Renal pelvis (tissue), 12 donors: Measurements from ENCODE around the gene RAP1GAP. TPM values are rescaled to one million over a fixed set of nuclear protein-coding genes. Genes with fewer than 3 reads are reported as not detected.

ENCODE experiments used
- DNase-seq: peaks from one replicate; pipeline ENCODE4 v3.0.0-alpha.2; 2013
- long read RNA-seq, 16 experiments: transcript quantifications; one replicate each; lab custom pipeline, GENCODE V29; 2026
- polyA plus RNA-seq, 3 donors: library from polyadenylated mRNA; unstranded; fragments of 120-200 nt; gene quantifications; one replicate each; pipeline ENCODE4 v1.2.1, GENCODE V29; 2013; ENCODE audit not compliant: insufficient read length in 3 of 3

Gene RAP1GAP
- 10 to 100 TPM; 20.8 to 23.1 (median 22.5) TPM for polyA plus RNA-seq
- long read RNA-seq, donor 1, partial matches to known transcripts, result 0 of 4 reads
- long read RNA-seq, donor 1, other reads (novel, unspliced or antisense), result 0 of 4 reads
- long read RNA-seq, donor 2, partial matches to known transcripts, result 0 of 1 reads
- long read RNA-seq, donor 2, other reads (novel, unspliced or antisense), result 0 of 1 reads
- long read RNA-seq, donor 3, partial matches to known transcripts, result 0 of 1 reads
- long read RNA-seq, donor 3, other reads (novel, unspliced or antisense), result 0 of 1 reads
- long read RNA-seq, donor 4, partial matches to known transcripts, result 0 of 2 reads
- long read RNA-seq, donor 4, other reads (novel, unspliced or antisense), result 0 of 2 reads
- long read RNA-seq, donor 5, partial matches to known transcripts, result 0 of 1 reads
- long read RNA-seq, donor 5, other reads (novel, unspliced or antisense), result 0 of 1 reads
- long read RNA-seq, donor 6, partial matches to known transcripts, result 0 of 2 reads
- long read RNA-seq, donor 6, other reads (novel, unspliced or antisense), result 0 of 2 reads
- long read RNA-seq, donor 7, partial matches to known transcripts, result 0 of 1 reads
- long read RNA-seq, donor 7, other reads (novel, unspliced or antisense), result 0 of 1 reads
- long read RNA-seq, donor 8, result 0 reads
- long read RNA-seq, donor 9, partial matches to known transcripts, result 0 of 3 reads
- long read RNA-seq, donor 9, other reads (novel, unspliced or antisense), result 0 of 3 reads
- long read RNA-seq, donor 10, partial matches to known transcripts, result 0 of 1 reads
- long read RNA-seq, donor 10, other reads (novel, unspliced or antisense), result 0 of 1 reads
- long read RNA-seq, donor 11, result 0 reads
- long read RNA-seq, donor 12, partial matches to known transcripts, result 0 of 2 reads
- long read RNA-seq, donor 12, other reads (novel, unspliced or antisense), result 0 of 2 reads
- long read RNA-seq, donor 13, result 0 reads
- long read RNA-seq, donor 14, result 0 reads
- long read RNA-seq, donor 15, partial matches to known transcripts, result 0 of 4 reads
- long read RNA-seq, donor 15, other reads (novel, unspliced or antisense), result 0 of 4 reads
- long read RNA-seq, donor 16, partial matches to known transcripts, result 0 of 2 reads
- long read RNA-seq, donor 16, other reads (novel, unspliced or antisense), result 0 of 2 reads

- no peak for DNase-seq
Observed at GRCh38 chr1:21669258-21670058, at the start of gene RAP1GAP. Gene RAP1GAP (minus strand): TSS chr1:21669357. CDS start chr1:21620032, 49,325 bp downstream.

GRCh38 chr1:21716169-21716568 is 47.0 kb upstream of the RAP1GAP start:
- no peak for DNase-seq

GRCh38 chr1:21707891-21708290 is 38.7 kb upstream of the RAP1GAP start:
- no peak for DNase-seq

GRCh38 chr1:21707086-21707840 is 38.1 kb upstream of the RAP1GAP start:
- DNase-seq, result no peak

GRCh38 chr1:21706151-21706835 is 37.1 kb upstream of the RAP1GAP start:
- no peak for DNase-seq

GRCh38 chr1:21705303-21705980 is 36.3 kb upstream of the RAP1GAP start:
- DNase-seq, result no peak

- DNase-seq, result no peak
Observed at GRCh38 chr1:21704145-21704544, 35.0 kb upstream of the RAP1GAP start.

- DNase-seq, result peak; percentile 19
Observed at GRCh38 chr1:21703318-21703963, 34.3 kb upstream of the RAP1GAP start.

GRCh38 chr1:21702780-21703179 is 33.6 kb upstream of the RAP1GAP start:
- DNase-seq, result no peak

- no peak for DNase-seq
Observed at GRCh38 chr1:21701401-21701800, 32.2 kb upstream of the RAP1GAP start.

GRCh38 chr1:21700094-21700493 is 30.9 kb upstream of the RAP1GAP start:
- no peak for DNase-seq

- no peak for DNase-seq
Observed at GRCh38 chr1:21696931-21697330, 27.8 kb upstream of the RAP1GAP start.

- DNase-seq, result no peak
Observed at GRCh38 chr1:21693732-21694131, 24.6 kb upstream of the RAP1GAP start.

GRCh38 chr1:21691739-21692138 is 22.6 kb upstream of the RAP1GAP start:
- no peak for DNase-seq

- DNase-seq, result no peak
Observed at GRCh38 chr1:21689661-21690372, 20.7 kb upstream of the RAP1GAP start.

- DNase-seq, result no peak
Observed at GRCh38 chr1:21687081-21687529, 17.9 kb upstream of the RAP1GAP start.

GRCh38 chr1:21685946-21686678 is 17.0 kb upstream of the RAP1GAP start:
- DNase-seq, result no peak
